ENCODE data around the gene WDR62.
"Not testable (repeated sequence)": the region's sequence is repeated elsewhere in the genome, so short reads cannot be mapped to it uniquely, and the experiment has no call there.

Gene WDR62

DNA sequence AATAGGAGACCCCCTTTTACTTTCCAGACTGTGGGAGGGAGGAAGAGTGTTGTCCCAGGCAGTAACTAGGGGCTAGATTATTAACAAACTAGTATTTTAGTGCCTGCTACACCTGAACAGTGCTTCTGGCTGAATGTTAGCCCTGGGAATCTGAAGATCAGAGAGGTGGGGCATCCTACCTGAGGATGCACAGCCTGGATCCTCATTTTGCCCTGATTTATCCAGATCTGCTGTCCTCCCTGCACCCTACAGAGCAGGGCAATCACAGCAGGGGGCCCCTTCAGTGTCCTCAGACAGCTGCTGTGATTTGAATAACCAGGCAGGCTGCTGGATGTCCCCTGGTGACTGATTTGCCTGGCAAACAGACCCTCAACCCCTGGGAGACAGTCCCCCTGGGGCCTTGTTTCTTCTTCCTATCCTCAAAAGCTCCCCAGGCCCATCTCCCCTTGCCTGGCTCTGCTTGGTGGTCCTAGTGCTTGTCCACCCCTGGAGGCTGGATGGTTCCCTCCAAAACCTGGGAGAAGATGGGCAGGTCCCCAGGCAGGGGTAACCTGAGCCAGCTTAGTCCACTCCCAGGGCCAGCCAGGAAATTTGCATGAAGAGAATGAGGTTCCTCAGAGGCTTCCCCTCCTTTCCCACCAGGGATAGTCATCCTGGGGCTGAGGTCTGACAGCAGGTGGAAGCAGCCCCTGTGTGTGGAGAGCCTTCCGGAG, 55.9 kb downstream of the WDR62 start, which contains the start of gene OVOL3:
OVOL3 (plus strand) TSS at position 657 of the 713 bp plus-strand sequence. CDS start 60 bp downstream, outside the sequence.
- DNase-seq (ENCODE audit: low spot score) = no peak

DNA sequence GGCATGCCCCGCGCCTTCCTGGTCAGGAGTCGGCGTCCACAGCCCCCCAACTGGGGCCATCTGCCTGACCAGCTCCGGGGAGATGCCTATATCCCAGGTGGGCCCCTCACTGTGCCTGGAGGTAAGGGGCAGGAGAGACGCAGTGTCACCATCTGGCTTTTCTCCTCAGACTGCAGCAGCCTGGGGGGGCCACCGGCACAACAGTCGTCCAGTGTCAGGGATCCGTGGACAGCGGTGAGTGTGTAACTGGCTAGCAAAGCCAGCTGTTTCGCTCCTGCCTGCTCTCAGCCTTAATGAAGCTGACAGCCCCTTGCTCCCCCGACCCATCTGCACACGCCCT, 56.5 kb downstream of the WDR62 start:
- DNase-seq (ENCODE audit: low spot score) = no peak

- DNase-seq (ENCODE audit: low spot score) = no peak
Observed at GRCh38 chr19:36112678-36113077, 58.0 kb downstream of the WDR62 start.

GRCh38 chr19:36113425-36113824, 58.7 kb downstream of the WDR62 start:
- DNase-seq (ENCODE audit: low spot score) = no peak

DNA sequence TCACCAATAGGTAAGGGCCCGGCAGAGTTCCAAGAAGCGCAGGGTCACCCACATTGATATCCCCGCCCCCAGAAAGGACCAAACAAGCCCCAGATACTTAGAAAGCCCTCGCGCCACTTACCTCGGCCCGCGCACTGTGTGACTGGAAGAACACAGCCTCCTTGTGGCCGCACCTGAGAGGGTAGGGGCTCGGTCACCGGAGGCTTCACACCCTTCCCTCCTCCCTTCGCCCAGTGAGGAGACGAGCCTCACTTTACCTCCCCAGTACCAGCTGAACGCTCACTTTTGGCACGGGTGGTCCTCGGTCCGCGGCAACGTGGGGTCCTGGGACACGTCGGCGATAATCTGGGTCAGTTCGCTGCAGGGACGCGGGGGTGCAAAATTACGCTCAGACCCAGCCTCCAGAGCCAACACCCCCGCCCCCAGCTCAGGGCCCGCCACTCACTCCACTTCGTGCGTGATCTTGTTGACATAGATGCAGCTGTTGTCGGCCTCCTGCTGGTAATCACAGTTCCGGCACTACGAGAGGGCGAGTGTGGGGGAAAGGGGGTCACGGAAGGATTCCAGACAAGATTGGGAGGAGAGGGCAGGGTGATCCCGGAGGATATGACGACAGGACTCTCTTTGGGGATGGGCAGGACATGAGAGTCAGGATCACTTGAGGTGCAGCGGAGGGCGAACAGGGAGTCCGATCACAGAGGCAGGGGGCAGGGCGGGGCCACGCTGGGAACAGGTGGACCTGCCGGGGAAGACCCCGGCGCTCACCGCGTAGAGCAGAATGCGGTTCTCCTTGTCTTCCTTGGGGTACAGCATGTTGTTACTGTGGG, 59.4 kb downstream of the WDR62 start:
- peak; percentile 54 for DNase-seq (ENCODE audit: low spot score)

DNA sequence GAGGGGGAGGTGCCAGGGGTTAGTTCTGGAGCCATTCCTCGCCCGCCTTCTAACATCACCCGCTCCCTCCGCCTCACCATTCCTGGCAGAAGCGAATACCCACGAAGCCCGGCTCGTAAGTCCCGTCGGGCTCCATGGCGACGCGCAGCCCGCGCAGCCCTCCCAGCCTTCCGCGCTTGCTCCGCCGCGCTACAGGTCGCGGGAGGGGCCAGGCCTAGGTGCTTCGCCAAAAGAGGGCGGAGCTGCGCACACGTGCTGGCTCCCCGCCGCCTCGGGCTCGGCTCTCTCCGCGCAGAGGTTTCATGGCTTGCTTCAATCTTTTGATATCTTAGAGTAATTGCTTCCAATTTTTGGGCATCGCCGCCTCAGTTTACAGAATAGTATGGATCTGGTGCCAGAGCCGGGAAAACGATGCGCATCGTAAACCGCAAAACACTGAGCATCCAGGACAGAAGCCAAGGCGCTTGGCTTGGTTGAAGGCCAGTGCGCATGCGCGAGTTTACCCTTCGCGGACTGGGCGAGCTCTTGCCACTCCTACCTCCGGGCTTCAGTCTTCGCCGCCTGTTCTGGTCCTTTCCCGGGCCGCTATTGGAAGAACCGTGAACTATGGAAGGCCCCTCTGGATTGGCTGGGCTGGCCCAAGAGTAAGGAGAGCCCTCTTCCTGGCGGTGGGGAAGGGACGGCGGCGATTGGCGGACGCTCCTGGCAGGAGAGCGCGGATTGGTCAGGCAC, 60.2 kb downstream of the WDR62 start, which contains the start of gene POLR2I:
POLR2I (minus strand) TSS at position 155 of the 732 bp plus-strand sequence; CDS start at position 136, 19 bp downstream.
- DNase-seq (ENCODE audit: low spot score) = peak; percentile 100

DNA sequence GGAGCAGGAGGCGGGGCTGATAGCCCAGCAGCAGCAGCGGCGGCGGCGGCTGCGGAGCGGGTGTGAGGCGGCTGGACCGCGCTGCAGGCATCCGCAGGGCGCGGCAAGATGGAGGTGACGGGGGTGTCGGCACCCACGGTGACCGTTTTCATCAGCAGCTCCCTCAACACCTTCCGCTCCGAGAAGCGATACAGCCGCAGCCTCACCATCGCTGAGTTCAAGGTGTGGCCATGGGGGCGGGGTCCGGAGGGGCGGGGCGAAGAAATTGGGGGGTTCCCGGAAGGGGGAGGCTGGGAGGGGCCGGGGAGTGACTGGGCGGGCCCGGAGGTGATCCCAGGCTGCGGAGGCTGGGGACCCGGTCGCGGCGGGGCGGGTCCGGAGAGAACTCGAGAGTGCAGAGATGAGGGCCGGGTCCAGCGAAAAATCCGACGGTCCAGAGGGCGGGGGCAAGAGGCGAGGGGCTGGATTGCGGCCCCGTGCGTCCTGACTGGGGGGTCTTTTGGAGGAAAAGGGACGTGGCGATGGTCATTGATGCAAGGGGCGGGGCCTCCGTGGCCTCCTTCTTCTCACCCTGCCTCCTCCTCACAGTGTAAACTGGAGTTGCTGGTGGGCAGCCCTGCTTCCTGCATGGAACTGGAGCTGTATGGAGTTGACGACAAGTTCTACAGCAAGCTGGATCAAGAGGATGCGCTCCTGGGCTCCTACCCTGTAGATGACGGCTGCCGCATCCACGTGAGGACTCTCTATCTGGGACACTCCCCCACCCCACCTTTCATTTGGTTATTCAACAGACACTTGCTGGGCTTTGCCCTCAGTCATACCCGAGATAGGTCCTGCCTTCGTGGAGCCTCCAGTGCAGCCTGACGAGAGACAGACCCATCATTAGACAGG, 61.0 kb downstream of the WDR62 start, which contains the start of gene TBCB:
TBCB (plus strand) TSS at position 16 of the 891 bp plus-strand sequence; CDS start at position 109, 93 bp downstream.
- DNase-seq (ENCODE audit: low spot score) = no peak

- DNase-seq (ENCODE audit: low spot score) = no peak
Observed at GRCh38 chr19:36116344-36116637, 61.6 kb downstream of the WDR62 start.

DNA sequence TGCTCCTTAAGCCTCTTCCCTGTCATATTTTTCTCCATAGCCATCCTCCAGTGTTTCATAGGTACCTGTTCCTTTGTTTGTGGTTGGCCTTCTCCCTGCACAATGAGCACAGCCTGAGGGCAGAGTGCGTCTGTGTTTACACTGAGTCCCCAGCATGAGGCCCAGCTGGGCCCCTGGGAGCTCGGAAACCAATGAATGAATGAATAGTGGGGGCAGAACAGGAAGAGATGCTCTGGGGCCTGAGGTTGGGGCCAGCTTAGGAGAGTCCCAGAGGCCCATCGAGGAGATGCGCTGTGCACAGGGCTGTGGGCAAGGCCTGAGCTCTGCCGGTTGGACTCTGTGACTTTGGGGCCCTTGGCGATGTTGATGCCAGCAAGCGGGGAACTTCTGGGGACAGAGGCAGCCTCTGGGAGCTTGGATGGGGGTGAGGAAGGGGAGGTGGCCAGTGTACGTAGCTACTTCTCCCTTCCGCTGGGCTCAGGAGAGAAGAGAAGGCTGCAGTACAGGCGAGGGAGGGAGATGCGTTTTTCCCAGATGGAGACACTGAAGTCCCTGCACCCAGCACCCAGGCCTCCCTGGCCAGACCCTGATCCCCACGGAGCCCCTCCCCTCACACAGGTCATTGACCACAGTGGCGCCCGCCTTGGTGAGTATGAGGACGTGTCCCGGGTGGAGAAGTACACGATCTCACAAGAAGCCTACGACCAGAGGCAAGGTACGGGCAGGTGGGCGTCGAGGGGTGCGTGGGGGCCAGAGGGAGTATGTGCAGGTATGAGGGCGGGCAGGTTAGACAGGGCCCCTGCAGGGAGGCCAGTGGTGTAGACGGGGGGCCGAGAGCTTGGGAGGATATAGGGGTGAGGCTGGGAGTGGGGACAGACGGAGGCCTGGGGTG, 65.6 kb downstream of the WDR62 start:
- no peak for DNase-seq (ENCODE audit: low spot score)

GRCh38 chr19:36120984-36121358, 66.3 kb downstream of the WDR62 start:
- no peak for DNase-seq (ENCODE audit: low spot score)

GRCh38 chr19:36121486-36122124, 66.9 kb downstream of the WDR62 start:
- DNase-seq (ENCODE audit: low spot score) = no peak

GRCh38 chr19:36125557-36125956, 70.9 kb downstream of the WDR62 start:
- no peak for DNase-seq (ENCODE audit: low spot score)

DNA sequence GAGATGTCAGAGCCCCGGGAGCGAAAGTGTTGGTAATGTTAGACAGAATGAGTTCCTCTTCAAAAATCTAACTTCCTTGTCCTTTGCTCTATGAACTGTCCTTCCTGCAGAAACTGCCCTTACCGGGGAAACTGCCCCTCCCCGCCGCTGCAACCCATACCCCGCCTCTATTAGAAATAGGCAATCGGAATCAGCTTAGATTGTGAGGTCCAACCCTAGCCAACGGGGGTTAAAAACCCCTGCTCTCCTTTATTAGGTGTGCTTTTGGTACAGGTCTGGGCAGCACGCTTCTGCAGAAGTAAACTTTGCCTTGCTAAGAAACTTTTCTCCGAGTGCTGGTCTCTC, 73.7 kb downstream of the WDR62 start:
- DNase-seq (ENCODE audit: low spot score) = no peak

DNA sequence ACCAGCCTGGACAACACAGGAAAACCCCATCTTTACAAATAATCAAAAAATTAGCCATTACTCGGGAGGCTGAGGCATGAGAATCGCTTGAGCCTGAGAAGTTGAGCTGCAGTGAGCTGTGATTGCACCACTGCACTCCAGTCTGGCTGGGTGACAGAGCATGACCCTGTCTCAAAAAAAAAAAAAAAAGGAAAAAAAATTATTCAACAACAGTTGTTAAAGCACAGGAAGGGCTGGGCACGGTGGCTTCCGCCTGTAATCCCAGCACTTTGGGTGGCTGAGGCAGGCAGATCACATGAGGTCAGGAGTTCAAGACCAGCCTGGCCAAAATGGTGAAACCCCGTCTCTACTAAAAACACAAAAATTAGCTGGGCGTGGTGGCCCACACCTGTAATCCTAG, 76.5 kb downstream of the WDR62 start:
- not testable (repeated sequence) for DNase-seq (ENCODE audit: low spot score)

GRCh38 chr19:36134867-36135266, 80.2 kb downstream of the WDR62 start:
- not testable (repeated sequence) for DNase-seq (ENCODE audit: low spot score)

- peak; percentile 75 for DNase-seq (ENCODE audit: low spot score)
Observed at GRCh38 chr19:36136964-36137686, 82.4 kb downstream of the WDR62 start.

DNA sequence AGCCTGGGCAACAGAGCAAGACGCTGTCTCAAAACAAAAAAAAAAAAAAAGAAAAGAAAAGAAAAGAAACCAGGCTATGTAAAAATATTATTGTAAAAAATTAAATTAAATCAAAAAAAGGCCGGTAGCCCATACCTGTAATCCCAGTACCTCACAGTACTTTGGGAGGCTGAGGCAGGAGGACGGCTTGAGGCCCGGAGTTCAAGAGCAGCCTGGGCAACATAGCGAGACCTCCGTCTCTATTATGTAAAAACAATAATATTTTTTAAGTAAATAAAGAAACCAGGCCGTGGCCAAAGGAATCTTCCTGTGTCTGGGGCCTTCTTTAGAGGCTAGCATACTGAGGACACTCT, 84.4 kb downstream of the WDR62 start:
- DNase-seq (ENCODE audit: low spot score) = no peak

DNA sequence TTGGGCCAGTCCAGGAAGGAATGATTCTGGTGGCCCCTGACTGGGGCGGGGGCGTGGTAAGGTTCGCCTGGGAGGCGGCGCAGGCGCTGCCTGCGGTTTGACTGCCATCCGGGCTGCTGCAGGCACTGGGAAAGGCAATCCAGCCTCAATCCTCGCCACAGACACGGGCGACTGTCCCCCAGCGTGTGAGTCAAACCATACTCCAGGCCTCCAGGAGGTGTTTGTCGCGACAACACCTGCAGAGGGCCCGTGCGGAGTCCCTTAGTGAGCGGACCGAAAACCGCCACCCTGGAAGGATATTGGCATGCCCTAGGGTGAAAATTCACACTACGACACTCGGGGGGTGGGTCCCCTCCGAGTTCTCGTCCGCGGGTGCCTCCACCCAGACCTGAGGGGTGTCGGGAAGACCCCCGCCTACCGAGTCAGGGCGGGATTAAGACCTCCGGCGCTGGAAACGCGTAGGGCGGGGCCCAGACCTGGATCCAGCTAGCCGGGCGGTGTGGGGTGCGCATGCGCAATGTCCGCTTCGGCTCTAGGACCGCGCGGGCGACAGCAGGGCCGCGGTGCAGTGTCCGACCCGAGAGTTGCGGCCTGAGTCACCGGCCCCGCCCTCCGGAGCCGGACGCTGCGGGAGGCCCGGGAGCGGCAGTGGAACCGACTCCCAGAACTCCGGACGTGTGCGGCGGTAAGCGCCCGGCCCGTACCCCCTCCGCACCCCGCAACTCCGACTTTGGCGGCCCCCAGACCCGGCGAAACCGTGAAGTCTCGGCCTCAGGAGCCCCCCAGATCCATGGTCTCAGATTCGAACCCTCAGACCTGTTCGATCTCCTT, 85.0 kb downstream of the WDR62 start, which contains the start of gene CAPNS1:
CAPNS1 (plus strand) TSS at position 594 of the 831 bp plus-strand sequence. CDS start 946 bp downstream, outside the sequence.
- peak; percentile 97 for DNase-seq (ENCODE audit: low spot score)
